Endothelial cell of hepatic sinusoid (primary cell): Measurements from ENCODE around the gene MERTK.

Experiments
- in situ Hi-C: cut with HindIII; loops from 2 replicates; pipeline ENCODE4 v1.10.0; 2017; ENCODE audit warnings: low sequenced_read_pairs

The MERTK gene

GRCh38 chr2:112005406-112006075 lies 107.1 kb downstream of the MERTK start:
- in situ Hi-C loops: no loop called here

- in situ Hi-C loops: no loop called here
Measured at GRCh38 chr2:112006076-112006410, 107.6 kb downstream of the MERTK start.

DNA sequence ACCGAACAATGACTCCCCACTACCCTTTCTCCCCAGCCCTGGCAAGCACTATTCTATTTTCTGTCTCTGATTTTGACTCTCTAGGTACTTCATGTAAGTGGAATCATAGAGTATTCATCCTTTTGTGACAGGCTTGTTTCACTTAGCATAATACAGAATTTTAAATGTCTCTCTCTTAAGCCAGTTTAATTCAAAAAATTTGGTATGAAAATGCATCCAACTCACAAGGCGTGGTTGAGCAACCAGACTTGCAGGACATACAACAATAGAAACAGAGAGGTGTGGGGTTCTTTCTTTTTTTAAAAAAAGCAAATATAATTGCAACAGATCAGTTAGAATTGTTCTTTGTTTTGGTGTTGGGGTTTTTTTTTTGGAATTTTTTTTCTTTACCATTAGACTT lies 109.1 kb downstream of the MERTK start:
- in situ Hi-C loops: no loop called here

- in situ Hi-C loops: no loop called here
Measured at GRCh38 chr2:112008910-112009485, 110.6 kb downstream of the MERTK start.

- in situ Hi-C loops: no loop called here
Measured at GRCh38 chr2:112010751-112011150, 112.3 kb downstream of the MERTK start.

- in situ Hi-C loops: no loop called here
Measured at GRCh38 chr2:112012556-112012955, 114.1 kb downstream of the MERTK start.

GRCh38 chr2:112018846-112019245 lies 120.4 kb downstream of the MERTK start:
- in situ Hi-C loops: no loop called here

- in situ Hi-C loops: no loop called here
Measured at GRCh38 chr2:112019569-112019982, 121.2 kb downstream of the MERTK start.

- in situ Hi-C loops: no loop called here
Measured at GRCh38 chr2:112020561-112020960, 122.2 kb downstream of the MERTK start.

DNA sequence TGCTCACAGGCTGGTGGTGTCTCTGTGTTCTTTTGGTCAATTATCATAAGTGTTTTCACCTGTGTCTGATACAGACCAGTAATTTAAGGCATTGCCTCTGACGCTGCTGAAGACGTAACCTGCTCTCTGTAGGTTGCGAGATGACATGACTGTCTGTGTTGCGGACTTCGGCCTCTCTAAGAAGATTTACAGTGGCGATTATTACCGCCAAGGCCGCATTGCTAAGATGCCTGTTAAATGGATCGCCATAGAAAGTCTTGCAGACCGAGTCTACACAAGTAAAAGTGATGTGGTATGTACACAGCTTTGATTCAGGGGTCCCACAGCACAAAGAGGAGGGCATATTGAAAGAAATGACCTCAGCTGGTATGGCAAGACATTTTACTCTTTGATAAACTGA lies 122.9 kb downstream of the MERTK start:
- in situ Hi-C loops: no loop called here

DNA sequence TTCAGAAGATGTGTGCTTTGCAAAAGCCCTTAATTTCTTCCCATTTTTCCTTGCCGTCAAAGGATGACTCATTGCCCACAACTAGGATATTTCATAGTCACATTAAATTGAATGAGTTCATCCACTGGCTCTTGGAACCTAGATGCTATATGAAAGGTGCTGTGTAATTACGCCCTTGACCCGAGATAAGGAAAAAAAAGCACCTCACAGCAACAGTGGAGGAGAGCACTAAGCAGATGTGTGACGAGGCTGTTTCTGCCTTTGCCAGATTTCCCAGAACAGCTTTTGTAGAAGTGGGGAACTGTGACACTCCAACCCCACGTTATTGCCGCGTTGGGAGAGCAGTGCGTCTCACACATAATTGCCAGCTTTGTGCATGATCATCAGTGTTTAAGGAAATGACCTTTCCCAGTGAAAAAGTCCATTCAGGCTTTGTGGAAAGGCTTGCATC lies 123.4 kb downstream of the MERTK start:
- in situ Hi-C loops: no loop called here

DNA sequence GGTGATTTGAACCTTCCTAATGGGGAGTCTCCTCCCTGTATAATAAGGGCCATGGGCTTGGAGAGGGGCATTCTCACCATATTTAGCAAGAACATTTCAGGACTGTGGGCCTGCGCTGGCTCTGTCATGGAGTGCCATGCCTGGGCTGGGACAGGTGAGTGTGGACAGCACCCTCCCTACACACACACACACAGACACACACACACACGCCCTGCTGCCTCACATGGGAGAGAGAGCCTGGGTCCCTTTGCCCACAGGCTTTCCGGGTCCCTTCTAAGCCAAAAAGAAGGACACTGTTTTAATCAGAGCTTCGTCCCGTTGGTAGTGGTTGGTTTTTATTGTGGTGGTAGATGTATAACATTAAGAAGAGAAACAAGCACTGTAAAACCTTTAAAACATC lies 125.3 kb downstream of the MERTK start:
- in situ Hi-C loops: no loop called here

- in situ Hi-C loops: no loop called here
Measured at GRCh38 chr2:112024231-112024630, 125.8 kb downstream of the MERTK start.

DNA sequence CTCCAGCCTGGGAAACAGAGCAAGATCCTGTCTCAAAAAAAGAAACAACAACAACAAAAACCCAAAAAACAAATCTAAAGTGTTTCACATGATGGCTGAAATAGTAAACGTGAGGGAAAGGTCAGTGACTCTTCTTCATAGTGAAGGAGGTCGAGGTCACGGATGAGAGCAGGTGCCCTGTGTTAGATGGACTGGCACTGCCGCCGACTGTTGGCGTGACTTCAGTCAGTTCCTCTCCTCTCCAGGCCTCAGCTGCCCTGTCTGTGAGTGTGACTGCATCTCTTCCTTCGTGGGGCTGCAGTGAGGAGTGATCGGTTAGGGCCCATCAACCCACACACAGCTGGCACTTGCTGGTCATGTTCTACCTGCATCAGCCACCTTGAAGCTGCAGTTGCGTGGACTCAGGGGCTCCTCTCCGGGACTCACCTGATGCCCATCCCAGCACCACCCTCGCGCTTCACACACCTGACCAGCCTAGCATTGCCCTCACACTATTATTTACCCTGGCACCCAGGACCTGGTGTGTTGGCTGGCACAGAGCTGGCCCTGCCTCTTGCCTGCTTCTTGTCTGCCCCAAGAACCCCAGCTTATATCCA lies 126.6 kb downstream of the MERTK start:
- in situ Hi-C loops: no loop called here

DNA sequence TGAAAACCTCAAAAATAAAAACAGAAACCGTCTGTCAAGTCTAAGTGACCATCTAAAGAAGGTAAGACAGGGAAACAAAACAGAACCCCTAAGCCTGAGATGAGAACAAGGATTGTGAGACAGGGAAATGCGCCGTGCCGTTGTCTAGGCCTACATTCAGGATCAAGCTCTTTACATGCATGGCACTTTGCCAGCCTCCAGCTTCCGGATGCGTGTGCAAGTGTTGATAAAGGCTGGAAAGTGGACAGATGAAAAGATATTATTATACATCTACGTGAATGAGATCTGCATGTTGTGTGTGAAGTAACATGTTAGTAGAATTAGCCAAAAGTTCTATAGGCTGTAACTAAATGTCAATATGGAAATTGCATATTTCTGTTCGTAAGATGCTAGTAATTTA lies 128.1 kb downstream of the MERTK start:
- in situ Hi-C loops: no loop called here

DNA sequence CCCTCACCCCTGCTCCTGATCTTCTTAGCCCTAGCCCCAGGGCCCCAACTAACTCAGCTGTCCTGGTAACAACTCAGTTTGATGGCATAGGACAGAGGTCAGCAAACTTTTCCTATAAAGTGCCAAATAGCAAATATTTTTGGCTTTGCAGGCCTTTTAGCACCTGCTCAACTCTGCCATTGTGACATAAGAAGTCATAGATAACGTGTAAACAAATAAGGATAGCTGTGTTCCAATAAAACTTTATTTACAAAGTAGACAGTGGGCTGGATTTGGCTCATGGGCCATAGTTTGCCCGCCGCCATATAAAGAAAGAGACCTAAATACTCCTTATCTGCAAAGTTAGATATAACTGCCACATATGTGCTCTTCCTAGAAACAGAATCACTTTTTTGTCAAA lies 129.4 kb downstream of the MERTK start:
- in situ Hi-C loops: no loop called here

GRCh38 chr2:112029164-112029563 lies 130.8 kb downstream of the MERTK start:
- in situ Hi-C loops: no loop called here

GRCh38 chr2:112031473-112032223 lies 133.2 kb downstream of the MERTK start:
- in situ Hi-C loops: no loop called here

GRCh38 chr2:112032224-112032586 lies 133.8 kb downstream of the MERTK start:
- in situ Hi-C loops: no loop called here

- in situ Hi-C loops: no loop called here
Measured at GRCh38 chr2:112032689-112033465, 134.5 kb downstream of the MERTK start.

DNA sequence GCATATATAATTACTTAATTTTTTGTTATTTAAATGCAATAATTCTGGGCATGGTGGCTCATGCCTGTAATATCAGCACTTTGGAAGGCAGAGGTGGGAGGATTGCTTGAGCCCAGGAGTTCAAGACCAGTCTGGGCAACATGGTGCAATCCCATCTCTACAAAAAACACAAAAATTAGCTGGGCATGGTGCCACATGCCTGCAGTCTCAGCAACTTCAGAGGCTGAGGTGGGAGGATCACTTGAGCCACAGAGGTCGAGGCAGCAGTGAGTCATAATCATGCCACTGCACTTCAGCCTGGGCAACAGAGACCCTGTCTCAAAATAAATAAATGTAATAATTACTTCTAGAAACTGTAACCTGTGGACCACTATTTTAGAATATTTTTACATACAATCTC lies 135.2 kb downstream of the MERTK start:
- in situ Hi-C loops: no loop called here
